ENCODE data around the gene TTLL9. TPM values are rescaled to one million over a fixed set of nuclear protein-coding genes. Genes with fewer than 3 reads are reported as not detected.
A peak's percentile ranks its signal among the peaks of the same experiment; 100 is the strongest.

The TTLL9 gene
- total RNA-seq, 1 donor from 2014 or later = 0.16 TPM

DNA sequence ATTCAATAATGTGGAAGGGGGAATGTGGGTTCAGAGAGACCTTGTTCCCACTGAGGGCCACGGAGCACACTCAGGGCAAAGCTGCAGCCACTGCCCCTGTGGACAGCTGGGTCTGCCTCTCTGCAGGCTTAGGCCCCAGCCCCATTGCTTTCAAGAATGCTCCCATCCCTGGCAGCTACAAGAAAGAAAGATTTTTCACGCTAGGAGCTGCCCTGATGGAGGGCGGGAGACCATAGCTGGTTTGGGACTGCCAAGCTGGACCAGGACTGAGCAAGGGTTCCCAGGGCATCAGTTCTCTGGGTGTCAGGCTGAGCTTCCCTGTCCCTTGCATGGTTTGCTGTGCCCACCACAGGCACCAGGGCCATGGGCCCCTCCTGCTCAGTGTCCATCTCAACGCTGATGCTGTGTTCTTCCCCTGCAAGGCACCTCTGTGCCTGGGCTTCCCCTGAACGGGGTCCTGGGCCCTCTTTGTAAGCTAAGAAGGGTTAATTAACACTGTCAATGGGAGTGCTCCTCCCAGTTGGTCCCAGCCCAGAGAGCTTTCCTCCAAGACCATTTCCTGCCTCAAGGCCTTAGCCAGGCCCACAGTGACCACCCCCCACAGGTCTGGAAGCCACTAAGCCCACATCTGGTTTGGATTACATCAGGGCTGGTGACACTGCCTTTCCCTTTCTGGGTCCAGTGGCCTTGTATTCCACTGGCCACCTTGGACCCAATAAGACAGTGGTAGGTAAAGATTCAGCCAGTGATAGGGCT, 33.4 kb upstream of the TTLL9 start:
- no peak for ATAC-seq

DNA sequence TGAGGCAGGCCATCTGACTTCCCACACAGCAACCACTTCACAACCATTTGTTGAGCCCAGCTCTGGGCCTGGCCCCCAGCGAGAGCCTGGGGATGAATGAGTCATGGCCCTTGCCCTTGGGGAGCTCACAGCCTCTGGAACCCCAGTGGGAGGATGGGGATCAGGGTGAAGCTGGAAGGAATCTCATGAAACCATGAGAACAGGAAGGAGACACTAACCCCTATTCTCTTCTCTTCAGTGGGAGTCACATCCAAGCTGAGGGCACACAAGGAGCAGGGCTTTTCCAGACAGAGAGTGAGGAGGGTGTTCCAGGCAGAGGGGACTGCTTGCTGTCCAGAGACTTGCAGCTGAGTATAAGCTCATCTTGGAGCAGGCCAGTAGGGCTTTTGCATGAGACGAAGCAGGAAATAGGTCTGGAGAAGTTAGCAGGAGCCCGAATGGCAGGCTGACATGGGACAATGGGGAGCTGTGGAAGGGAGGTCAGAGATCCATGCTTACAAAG, 32.5 kb upstream of the TTLL9 start:
- no peak for ATAC-seq

DNA sequence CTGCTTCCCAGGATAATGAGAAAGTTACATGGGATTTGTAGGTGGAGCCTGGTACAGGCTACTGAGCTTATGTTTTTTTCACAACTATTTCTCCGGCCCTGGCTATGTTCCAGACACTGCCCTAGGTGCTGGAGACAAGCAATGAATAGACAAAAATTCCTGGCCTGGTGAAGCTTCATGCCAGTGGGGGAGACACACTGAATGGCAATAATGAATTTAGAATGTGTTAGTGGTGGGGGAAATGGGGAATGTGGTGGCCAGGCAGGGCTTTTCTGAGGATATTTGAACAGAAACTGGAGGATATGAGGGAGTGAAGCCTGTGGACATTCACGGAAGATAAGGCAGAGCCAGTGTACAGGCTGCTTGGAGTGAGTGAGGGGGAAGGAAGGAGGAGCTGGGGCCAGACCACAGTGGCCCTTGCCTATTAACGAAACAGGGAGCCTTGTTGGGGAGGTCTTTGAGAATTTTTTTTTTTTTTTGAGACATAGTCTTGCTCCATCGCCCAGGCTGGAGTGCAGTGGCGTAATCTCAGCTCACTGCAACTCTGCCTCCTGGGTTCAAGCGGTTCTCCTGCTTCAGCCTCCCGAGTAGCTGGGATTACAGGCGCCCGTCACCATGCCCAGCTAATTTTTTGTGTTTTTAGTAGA, 31.7 kb upstream of the TTLL9 start:
- ATAC-seq = no peak

DNA sequence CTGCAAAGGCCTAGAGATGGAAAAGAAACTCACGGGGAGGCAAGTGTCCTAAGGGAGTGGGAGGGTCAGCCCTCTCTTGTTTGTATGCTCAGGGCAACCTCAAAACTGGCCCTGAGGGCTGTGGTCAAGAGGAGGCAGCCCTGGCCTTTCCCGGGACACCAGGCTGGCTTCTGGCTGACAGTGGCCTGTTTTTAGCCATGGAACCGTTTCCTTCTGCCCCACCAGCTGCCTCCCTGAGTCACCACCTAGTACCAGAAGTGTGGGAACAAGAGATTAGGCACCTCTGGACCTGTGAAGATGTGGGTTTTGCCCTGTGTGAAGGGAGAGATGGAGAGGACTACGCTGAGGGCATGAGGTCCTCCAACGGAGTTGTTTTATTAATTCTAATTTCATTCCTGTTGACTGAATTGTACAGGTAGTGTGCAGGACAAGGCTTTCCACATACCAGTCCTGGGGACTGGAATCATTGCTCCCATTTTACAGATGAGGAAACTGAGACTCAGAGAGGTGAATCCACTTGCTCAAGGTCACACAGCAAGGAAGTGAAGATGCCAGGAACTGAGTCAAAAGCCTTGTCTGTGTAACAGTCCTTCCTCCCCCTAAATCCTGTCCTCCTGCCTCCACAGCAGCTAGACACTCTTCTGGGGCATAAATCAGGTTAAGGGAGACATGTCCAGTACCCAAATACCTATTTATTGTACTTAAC, 30.5 kb upstream of the TTLL9 start:
- no peak for ATAC-seq

DNA sequence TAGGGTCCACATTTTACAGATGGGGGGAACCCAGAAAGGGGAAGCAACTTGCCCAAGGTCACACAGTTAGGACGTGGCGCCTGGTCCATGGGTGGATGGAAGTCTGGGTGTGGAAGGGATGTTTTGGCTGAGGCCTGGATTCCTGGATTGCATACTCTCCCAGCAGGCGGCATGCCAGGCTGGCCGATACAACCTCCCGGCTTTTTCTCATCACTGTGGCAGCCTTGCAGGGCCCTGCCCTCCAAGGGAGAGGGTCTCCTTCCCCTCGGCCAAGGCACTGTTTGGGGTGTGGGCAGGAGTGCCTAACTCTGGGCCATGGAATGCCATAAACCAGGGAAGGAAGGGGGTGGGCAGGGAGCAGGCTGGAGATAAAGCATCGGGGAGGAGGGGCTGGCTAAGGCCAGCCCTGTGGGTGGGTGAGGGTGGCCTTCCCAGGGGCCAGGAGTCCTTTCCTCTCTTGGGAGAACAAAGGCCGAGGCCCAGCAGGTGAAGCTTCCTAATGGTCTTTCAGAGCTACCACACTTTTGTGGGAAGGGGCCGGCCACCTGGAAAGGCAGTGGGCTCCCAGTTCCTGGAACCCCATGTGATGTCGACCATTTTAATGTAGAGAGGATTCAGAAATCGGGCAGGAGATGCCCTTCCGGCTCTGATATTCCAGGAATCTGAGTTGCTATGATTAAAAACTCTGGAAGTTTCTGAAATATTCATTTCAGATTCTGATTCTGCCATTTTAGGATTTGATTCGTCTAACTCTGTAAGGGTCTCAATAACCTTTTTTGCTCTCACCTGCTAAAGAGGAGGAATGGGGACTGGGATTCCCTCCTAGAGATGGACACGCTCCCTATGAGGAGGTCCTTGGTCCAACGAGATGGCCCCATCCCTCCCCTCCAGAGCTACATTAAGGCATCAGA, 29.3 kb upstream of the TTLL9 start:
- no peak for ATAC-seq

DNA sequence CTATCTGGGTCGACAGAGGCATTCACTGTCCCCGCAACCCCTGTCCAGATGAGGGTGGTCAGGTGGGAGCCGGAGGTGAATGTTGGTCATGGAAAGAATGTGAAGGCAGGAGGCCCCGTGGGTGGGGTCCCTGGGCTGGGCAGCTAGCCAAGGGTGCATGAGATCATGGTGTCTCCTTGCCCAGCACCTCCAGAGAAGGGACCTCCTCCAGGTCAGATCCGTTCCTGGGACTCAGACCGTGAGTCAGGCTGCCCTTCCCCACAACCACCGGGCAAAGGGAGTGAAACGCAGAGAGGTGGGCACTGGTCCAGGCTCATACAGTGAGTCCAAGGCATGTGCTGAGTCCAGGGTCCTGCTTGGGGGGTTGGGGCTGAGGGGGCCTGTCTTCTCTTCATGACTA, 28.5 kb upstream of the TTLL9 start:
- ATAC-seq = no peak

DNA sequence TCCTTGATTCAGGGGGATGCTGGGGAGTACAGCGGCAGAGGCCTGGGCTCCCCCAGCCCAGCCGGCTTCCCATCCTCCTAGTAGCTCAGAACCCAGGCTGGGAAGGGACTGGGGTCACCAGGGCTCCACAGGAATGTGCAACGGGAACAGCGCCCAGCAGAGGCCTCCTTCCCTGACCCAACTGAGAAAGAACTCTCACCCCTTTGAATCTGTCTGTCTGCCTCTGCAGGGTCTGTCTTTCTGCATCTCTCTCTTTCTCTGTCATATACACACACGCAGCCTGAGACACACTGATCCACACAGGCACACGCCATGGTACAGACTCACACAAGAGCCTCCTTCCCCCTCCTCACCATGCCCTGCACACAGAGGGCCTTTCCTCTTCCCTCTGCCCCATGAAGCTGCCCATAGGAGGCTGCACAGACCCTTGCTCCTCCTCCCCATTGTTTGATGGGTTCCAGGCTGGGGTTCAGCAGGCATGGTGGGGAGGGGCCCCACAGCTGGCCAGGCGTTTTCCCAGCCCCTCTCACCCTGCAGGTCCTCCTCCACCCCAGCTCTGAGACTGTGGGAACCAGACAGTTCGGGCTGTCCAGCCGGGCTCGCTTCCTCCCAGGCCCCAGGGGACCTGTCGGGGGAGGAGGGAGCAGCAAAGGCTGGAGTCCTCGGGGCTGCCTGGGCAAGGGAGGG, 27.8 kb upstream of the TTLL9 start:
- no peak for ATAC-seq

DNA sequence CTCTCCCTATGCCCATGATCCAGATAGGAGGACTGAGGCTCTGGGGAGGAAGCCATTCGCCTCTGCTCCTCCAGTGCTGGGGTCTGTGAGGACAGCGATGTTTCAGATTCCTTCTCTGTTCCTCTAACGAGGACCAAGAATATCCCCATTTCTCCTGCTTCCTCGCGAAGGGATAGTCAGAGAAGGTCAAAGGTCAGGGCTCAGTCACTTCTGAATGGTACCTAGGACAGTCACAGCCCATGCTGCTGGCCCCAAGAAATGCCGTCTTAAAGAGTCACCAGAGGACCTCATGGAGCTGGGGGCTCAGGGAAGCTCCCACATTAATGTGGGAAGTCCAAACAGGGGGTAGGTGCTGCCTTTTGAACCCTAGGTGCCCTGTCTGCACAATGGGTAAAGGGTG, 27.1 kb upstream of the TTLL9 start:
- ATAC-seq = no peak

DNA sequence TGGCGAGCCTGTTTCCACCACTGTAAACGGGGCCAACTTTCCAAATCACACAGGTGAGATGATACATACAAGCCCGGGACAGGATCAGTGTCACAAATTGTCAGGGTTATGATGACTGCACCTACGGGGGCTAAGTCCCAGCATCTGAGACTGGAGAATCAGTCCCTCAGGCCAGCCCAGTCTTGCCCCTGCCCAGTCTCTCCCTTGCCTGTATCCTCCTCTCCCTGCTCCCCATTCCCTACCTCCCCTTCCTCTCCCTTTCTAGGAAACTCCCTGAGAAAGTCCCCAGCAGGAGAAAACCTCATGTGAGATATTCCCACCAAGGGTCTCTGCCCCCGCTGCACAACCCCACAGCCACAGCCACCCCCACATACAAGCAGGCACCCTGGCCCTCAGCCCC, 26.6 kb upstream of the TTLL9 start:
- no peak for ATAC-seq

DNA sequence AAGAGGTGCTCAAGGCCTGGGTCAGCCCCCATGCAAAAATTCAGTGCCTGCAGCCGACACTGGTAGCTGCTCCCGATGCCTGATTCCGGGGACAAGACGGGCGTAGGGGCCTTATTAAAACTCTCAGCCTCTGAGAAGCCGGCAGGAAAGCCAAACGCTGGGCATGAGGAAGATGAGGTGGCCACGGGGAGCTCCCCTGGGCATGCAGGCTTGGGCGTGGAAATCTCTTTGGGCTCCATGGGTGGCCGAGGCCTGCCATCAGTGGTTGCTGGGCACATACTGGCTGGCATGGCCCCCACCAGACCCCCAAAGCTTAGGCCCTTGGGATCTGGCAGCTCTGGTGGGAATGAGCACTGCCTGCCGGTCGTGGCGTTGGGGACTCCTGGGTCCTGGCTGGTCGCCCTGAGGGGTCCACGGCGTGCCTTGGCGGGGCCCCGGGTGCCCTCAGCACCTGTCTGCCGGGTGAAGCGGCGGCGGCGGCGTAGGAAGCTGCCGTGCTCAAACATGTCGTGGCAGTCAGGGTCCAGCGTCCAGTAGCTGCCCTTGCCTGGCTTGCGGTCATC, 25.6 kb upstream of the TTLL9 start:
- ATAC-seq = no peak

DNA sequence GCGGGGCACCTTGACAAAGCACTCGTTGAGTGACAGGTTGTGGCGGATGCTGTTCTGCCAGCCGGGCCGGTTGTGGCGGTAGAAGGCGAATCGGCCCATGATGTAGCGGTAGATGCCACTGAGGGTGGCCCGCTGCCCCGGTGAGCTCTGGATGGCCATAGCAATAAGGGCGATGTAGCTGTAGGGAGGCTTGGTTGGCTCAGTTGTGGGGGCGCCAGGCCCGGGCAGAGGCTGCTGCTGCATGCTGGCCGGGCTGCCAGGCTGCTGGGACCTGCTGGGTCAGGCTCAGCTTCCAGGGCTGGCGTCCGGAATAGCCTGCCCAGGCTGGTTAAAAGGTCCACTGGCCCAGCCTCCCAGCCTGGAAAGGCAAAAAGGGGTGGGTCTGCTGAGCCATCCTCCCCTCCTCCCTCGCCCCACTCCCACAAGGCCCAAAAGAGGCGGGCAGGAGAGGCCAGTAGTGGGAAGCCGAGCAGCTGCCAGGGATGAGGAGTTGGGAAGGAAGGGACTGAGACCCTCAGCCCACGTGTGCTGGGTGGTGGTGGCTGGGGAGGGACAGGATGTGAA, 25.1 kb upstream of the TTLL9 start, which contains the start of gene FOXS1:
Gene FOXS1, minus strand, starts transcription at position 305 of the 564 bp plus-strand sequence. Its CDS starts 62 bp downstream, at position 243.
- peak; percentile 33 for ATAC-seq

DNA sequence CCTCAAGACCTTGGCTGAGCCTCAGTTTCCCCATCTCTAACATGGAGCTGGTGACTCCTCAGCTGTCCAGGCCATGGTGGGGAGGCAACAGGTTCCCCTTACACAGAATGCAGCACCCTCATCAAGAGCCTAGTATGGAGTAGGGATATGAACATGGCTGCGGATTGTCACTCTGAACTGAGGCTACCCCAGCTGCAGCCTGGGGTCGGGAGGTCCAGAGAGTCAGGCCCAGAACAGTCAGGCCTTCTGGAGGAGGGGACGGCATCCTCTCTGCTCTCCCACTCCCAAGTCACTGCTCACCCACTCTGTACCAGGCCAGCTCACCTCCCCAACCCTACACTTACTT, 23.7 kb upstream of the TTLL9 start:
- no peak for ATAC-seq

DNA sequence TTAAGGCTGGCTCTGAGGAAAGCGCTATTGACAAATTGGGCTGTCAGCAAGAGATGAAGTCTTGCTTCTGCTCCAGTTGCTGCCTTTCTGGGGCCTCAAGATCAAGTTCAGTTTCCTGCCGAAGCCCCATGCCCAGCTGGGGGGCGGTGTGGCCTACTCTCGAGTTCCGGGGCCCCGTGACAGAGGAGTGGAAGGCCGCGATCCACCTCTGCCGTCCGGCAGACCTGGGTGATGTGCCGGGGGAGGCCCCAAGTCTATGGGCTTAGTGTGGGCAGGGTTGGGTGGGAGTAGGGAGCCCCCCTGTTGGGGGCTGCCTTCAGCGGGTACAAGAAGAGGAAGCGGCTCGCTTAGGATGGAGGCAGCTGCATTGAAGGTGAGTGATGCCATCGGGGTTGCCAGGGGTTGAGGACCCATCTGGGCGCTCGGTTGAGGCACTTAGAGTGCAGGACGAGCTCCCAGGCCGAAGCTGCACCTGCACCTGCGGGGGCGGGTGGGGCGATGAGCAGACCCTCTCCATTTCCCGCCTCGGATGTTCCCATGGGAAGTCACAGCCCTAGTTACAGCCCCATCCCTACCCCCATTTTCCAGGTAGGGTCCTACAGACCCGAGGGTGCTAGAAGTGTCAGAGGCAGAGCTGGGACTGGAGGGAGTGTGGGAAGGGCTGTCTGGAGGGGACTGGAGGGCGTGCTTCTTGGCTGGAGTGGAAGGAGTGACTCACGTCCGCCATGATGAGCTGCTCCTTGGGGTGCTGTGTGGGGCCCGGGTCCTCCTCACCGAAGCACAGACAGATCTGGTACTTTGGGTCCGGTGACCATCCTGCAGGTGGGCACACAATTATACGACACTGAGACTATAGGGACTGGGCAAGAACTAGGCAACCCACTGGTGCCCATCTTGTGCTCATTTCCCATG, 22.1 kb upstream of the TTLL9 start:
- ATAC-seq = no peak

DNA sequence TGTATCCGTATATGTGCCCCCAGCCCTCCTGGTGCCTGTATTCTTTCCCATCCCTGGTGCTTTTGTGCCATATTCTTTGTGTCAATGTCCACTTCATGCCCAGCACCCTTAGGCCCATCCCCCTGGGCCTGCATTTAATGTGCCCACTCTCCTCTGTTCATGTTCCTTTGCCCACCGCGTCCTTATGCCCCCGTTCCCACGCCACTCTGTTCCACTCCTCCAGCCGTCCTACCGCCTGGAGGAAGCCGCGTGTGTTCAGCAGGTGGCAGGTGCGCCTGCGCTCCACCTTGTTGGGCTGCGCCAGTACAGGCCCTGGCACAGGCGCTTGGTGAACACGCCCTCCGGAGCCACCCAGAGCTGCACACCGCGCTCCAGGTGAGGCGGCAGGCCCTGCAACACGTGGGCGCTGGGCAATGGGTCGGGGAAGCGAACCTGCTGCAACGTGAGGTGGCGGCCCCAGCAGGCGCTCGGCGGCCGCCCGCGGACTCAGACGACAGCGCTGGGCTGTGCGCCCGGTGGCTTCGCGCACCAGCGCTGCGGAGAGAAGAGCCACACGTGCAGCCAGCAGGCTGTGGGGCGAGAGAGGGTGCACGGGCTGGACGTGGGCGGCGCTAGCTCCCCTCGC, 21.0 kb upstream of the TTLL9 start:
- ATAC-seq = peak; percentile 91

DNA sequence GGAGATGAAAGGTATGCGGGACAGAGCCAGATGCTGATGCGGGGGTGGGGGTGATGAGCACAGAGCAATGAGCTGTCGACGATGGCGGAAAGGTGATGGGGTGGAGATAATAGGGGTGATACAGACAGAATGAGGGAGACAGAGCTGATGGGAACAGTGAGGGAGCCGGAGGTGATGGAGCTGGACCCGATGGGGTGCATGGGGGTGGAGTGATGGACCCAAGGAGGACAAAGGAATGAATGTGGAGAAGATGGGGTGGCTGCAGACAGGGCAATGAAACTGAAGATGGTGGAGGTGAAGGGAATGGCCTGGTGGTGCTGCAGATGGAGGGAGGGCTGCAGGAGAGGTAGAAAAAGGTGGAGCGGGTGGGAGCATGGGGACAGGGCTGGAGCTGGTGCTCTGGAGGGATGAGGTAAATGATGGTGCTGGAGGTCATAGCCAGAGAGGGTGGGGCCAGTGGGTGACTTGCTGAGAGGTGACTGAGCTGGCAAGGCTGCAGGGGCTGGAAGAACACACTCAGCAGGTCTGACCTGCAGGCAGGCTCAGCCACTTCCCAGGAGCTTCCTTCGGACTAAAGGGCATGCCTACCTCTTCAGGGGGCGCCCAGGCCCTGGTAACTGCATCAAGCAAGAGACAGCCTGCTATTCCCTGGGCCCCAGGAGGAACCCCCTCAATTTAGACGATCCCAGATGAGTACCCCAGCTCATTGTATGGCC, 19.0 kb upstream of the TTLL9 start:
- peak; percentile 75 for ATAC-seq

DNA sequence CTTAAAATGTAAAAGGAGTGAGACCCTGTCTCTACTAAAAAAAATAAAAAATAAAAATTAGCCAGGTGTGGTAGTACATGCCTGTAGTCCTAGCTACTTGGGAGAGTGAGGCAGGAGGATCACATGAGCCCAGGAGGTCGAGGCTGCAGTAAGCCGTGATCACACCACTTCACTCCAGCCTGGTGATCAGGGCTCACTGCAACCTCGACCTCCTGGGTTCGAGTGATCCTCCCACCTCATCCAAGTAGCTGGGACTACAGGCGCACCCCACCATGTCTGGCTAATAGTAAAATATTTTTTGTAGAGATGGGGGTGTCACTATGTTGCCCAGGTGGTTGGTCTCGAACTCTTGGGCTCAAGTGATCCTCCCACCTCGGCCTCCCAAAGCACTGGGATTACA, 17.0 kb upstream of the TTLL9 start:
- no peak for ATAC-seq

DNA sequence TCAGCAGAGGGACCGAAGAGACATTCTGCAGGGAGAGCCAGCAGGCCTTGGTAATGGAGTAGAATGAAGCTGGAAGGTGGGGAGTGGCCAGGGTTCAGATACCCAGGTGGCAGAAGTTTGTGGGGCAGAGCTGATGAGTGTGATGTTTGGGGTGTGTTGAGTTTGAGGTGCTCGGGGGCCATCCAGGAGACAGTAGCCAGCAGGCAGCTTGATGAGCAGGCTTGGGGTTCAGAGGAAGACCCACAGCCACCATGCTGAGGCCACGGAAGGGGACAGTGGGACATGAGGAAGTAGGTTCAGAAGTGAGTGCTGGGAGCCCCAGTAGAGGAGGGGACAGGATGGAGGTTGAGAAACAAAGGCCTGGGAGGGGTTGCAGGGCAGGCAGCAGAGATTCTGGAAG, 13.9 kb upstream of the TTLL9 start:
- no peak for ATAC-seq

DNA sequence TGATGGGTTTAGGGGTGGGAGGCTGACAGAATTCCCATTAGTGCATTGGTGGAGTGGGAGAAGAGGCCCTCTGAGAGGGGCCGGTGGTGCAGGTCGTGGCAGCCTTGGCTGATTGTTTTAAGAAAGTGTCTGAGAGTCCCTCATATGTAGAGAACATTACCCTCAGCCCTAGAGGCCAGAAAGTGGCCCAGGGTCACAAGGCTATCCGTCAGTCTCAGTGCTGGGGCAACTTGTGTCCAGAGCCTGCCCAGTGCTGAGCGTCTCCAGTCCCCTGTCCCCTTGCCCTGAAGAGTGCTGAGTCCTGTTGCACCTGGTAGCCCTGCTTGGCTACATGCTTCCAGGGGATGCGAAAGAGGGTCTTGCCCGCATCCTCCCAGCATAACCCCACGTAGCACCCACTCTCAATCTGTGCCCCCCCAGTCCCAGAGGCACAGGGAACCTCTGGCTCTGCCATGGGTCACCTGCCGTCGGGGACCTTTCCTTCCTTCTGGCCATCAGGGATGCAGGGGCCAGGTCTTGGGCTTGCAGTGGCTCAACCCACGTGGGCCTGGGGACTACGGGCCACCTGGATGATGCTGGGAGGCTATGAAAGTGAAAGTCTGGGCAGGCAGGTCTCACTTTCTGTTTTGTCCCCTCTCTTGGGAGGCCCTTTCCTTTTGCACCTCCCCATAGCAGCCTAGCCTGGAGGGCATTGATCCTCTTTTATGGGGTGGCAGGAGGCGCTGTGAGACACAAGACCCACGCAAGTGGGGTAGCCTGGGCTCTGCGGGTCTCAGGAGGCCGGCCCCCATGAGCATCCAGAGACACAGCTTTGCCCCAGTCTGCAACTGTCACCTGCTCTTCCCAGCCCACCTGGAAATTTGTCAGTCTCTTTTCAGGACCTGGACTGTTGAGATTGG, 12.3 kb upstream of the TTLL9 start:
- no peak for ATAC-seq

Measured in esophagus mucosa (tissue), 1 donor.